C4-2B (cell line): ENCODE measurements around the gene PTCH1.

Experiments used
- H3K27ac ChIP-seq: fragments of 450-650 bp; 2 replicates; pipeline ENCODE4 v1.5.1; 2017
- CTCF ChIP-seq: fragments of 450-650 bp; conservative IDR thresholded peaks from 2 replicates; pipeline ENCODE4 v1.5.1; 2017; ENCODE audit warnings: mild to moderate bottlenecking
- ZFX ChIP-seq: fragments of 450-650 bp; IDR thresholded peaks from 2 replicates; pipeline ENCODE4 v1.6.1; 2017

PTCH1 gene

GRCh38 chr9:95461448-95462248 is 55.1 kb downstream of the PTCH1 start:
- no peak for TF ChIP-seq CTCF
- TF ChIP-seq ZFX: no peak
- no peak overlapping the region for H3K27ac ChIP-seq

GRCh38 chr9:95460518-95461164 is 56.1 kb downstream of the PTCH1 start:
- no peak overlapping the region for H3K27ac ChIP-seq

GRCh38 chr9:95459851-95460517 is 56.8 kb downstream of the PTCH1 start:
- H3K27ac ChIP-seq: no peak overlapping the region
- TF ChIP-seq ZFX (no peak), CTCF (no peak)

More at GRCh38 chr9:95460518-95461164, 56.1 kb downstream of the PTCH1 start:
- TF ChIP-seq ZFX (no peak), CTCF (no peak)

GRCh38 chr9:95459178-95459577 is 57.6 kb downstream of the PTCH1 start:
- H3K27ac ChIP-seq: no peak overlapping the region
- TF ChIP-seq ZFX (no peak), CTCF (no peak)

DNA sequence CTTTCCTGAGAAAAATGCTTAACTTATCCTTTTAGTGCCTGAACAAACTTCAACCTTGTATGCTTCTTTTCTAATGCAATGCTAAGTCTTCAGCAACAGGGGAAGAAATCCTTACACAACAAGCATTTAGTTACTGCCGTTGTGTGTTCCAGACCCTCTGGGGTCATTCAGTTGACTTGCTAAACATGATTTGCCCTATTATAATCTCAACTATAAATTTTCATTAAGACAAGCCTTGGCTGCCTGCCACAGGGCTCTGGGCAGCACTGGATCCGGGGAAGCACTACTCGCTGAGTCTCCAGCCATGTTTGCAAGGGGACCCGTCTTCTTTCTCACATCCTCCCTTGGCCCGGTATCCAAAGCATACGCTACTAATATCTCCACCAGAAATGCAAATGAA is 58.1 kb downstream of the PTCH1 start:
- H3K27ac ChIP-seq: no peak overlapping the region

GRCh38 chr9:95457769-95458168 is 59.0 kb downstream of the PTCH1 start:
- H3K27ac ChIP-seq: no peak overlapping the region
- TF ChIP-seq ZFX (no peak), CTCF (no peak)

More for the DNA sequence above, 58.1 kb downstream of the PTCH1 start:
- TF ChIP-seq CTCF (no peak), ZFX (no peak)

GRCh38 chr9:95455714-95456113 is 61.1 kb downstream of the PTCH1 start:
- TF ChIP-seq ZFX (no peak), CTCF (no peak)
- no peak overlapping the region for H3K27ac ChIP-seq
